Effector CD8-positive, alpha-beta T cell (primary cell): ENCODE data around the gene CCDC187.
"Not testable (repeated sequence)": the region's sequence is repeated elsewhere in the genome, so short reads cannot be mapped to it uniquely, and the experiment has no call there.

ENCODE experiments used
- DNase-seq: peaks from one replicate; lab custom pipeline; 2025; lab: John Stamatoyannopoulos, UW
- total RNA-seq, 4 experiments: gene quantifications; one replicate each; lab custom pipeline; 2026; lab: John Stamatoyannopoulos, UW

CCDC187 gene
- 0 to 0.24 (median 0.04) reads per million in 4 experiments for total RNA-seq

- no peak for DNase-seq
These were observed at the start of gene CCDC187 for GRCh38 chr9:136303825-136304416. Gene CCDC187 (minus strand): TSS chr9:136304094. CDS start chr9:136303830, 264 bp downstream.

GRCh38 chr9:136353088-136353487 lies 49.2 kb upstream of the CCDC187 start:
- DNase-seq, result no peak

- no peak for DNase-seq
These were observed 48.8 kb upstream of the CCDC187 start for GRCh38 chr9:136352682-136353081.

GRCh38 chr9:136351868-136352267 lies 48.0 kb upstream of the CCDC187 start:
- not testable (repeated sequence) for DNase-seq

GRCh38 chr9:136351252-136351800 lies 47.4 kb upstream of the CCDC187 start:
- DNase-seq, result no peak

GRCh38 chr9:136349546-136349945 lies 45.7 kb upstream of the CCDC187 start:
- DNase-seq, result no peak

GRCh38 chr9:136348691-136349090 lies 44.8 kb upstream of the CCDC187 start:
- no peak for DNase-seq

- no peak for DNase-seq
These were observed 43.8 kb upstream of the CCDC187 start for GRCh38 chr9:136347472-136348256.

GRCh38 chr9:136346927-136347465 lies 43.1 kb upstream of the CCDC187 start:
- DNase-seq, result no peak

GRCh38 chr9:136346157-136346481 lies 42.2 kb upstream of the CCDC187 start:
- DNase-seq, result no peak

- DNase-seq, result no peak
These were observed 41.6 kb upstream of the CCDC187 start for GRCh38 chr9:136345281-136346156.

GRCh38 chr9:136344544-136345280 lies 40.8 kb upstream of the CCDC187 start:
- no peak for DNase-seq

GRCh38 chr9:136343884-136344269 lies 40.0 kb upstream of the CCDC187 start:
- no peak for DNase-seq

- DNase-seq, result no peak
These were observed 39.4 kb upstream of the CCDC187 start for GRCh38 chr9:136343121-136343883.

GRCh38 chr9:136342181-136343120 lies 38.6 kb upstream of the CCDC187 start:
- peak; percentile 27 for DNase-seq

GRCh38 chr9:136341769-136342168 lies 37.9 kb upstream of the CCDC187 start:
- DNase-seq, result no peak

- no peak for DNase-seq
These were observed 37.3 kb upstream of the CCDC187 start for GRCh38 chr9:136341042-136341655.

GRCh38 chr9:136340356-136341041 lies 36.6 kb upstream of the CCDC187 start:
- no peak for DNase-seq
